ENCODE measurements around the gene SCGB1A1. TPM values are rescaled to one million over a fixed set of nuclear protein-coding genes. Genes with fewer than 3 reads are reported as not detected.

SCGB1A1 gene
- total RNA-seq, 1 experiment from 2014 or later: not detected

DNA sequence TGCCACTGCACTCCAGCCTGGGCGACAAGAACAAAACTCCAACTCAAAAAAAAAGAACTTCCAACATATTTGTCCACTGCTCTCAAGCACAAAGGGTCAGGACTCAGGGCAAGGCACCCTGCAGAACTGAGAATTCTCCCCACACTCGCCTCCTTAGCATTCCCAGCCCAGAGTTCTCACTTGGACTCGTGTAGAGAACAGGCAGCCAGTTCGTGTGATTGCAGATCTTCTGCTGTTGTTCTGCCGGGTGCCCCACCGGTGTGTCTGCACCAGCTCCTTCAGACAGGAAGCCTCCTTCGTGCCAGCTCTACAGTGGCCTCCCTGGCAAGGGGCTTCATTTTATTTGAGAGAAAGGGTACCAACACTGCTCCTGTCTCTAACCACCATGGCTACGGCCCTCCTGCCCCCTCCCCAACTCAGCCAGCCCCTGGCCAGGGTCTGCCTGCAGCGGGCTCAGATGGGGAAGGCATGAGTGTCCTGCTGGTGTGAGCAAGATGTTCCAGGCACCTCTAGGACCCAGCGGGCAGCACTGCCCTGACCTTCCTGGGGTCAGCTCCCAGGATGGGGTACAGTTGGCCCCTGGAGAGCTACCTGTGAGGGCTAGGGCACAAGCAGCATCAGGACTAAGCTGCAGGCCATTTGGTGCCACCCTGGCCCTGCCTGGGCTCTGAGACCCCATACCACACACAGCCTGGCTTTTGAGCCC, 19.5 kb upstream of the SCGB1A1 start:
- CTCF ChIA-PET: no interaction called here
- Mint-ChIP-seq H3K4me3 (ENCODE audit: low read depth, unreplicated experiment) (no peak overlapping the region), H3K27ac (ENCODE audit: unreplicated experiment) (no peak overlapping the region), H3K36me3 (ENCODE audit: insufficient read depth, unreplicated experiment) (no peaks in the 10 kb centered on the region), H3K4me1 (ENCODE audit: low read depth, unreplicated experiment) (no peaks in the 10 kb centered on the region), H3K27me3 (ENCODE audit: unreplicated experiment) (peaks cover 24% of the 10 kb centered on the region), H3K9me3 (ENCODE audit: low read depth, unreplicated experiment) (no peaks in the 10 kb centered on the region)
- TF ChIP-seq, protein P1, sequence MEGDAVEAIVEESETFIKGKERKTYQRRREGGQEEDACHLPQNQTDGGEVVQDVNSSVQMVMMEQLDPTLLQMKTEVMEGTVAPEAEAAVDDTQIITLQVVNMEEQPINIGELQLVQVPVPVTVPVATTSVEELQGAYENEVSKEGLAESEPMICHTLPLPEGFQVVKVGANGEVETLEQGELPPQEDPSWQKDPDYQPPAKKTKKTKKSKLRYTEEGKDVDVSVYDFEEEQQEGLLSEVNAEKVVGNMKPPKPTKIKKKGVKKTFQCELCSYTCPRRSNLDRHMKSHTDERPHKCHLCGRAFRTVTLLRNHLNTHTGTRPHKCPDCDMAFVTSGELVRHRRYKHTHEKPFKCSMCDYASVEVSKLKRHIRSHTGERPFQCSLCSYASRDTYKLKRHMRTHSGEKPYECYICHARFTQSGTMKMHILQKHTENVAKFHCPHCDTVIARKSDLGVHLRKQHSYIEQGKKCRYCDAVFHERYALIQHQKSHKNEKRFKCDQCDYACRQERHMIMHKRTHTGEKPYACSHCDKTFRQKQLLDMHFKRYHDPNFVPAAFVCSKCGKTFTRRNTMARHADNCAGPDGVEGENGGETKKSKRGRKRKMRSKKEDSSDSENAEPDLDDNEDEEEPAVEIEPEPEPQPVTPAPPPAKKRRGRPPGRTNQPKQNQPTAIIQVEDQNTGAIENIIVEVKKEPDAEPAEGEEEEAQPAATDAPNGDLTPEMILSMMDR (IDR thresholded peaks at IDR 0.05; ENCODE audit: unreplicated experiment): no peak
- BruUV-seq (replicated peaks): no TSS peak
- intact Hi-C loops (cut with micrococcal nuclease; ENCODE audit: unreplicated experiment): no loop called here
- no peak for DNase-seq

DNA sequence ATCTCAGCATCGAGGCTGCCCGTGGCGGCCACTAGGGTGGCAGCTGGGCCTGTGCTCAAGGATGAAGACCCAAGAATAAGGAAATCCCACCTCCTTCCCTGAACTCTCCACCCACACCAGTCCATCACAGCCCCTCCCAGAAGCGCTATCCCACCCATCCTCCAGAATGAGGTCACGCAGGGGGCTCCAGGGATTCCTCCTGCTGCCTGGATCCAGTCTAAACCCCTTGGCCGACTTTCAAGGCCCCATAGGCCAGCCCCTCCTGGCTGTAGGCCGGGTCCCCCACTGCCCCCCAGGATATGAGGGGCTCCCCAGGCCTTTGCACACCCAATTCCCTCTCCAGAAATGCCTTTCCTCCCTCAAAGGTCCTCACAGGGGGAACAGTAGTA, 19.0 kb upstream of the SCGB1A1 start:
- DNase-seq: no peak
- no peak overlapping the region for H3K27ac Mint-ChIP-seq (ENCODE audit: unreplicated experiment)
- H3K27me3 Mint-ChIP-seq (ENCODE audit: unreplicated experiment): peaks cover 30% of the 10 kb centered on the region
- H3K9me3 Mint-ChIP-seq (ENCODE audit: low read depth, unreplicated experiment): no peaks in the 10 kb centered on the region
- no peak overlapping the region for H3K4me3 Mint-ChIP-seq (ENCODE audit: low read depth, unreplicated experiment)
- TF ChIP-seq, protein P1 (IDR thresholded peaks at IDR 0.05; ENCODE audit: unreplicated experiment): no peak
- no TSS peak for BruUV-seq (replicated peaks)
- H3K36me3 Mint-ChIP-seq (ENCODE audit: insufficient read depth, unreplicated experiment): no peaks in the 10 kb centered on the region
- intact Hi-C loops (cut with micrococcal nuclease; ENCODE audit: unreplicated experiment): no loop called here
- peaks cover 4% of the 10 kb centered on the region for H3K4me1 Mint-ChIP-seq (ENCODE audit: low read depth, unreplicated experiment)
- CTCF ChIA-PET: no interaction called here

DNA sequence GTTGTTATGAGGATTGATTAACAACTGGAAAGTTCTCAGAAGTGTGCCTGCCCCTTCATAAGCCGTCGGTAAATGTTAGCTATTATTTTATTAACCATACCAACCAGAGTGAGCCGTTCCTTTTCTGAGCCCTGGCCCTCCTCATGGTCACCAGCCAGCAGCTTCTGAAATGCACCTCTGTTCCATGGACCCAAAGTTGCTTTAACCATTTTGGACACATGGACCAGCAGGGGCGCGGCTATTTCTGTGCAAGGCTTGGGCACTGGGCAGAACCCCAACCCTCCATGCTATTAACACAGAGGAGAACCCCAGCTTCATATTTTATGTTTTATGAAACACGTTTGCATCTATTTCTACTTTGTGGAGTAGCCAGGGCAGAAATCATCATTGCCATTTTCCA, 18.6 kb upstream of the SCGB1A1 start:
- peaks cover 34% of the 10 kb centered on the region for H3K27me3 Mint-ChIP-seq (ENCODE audit: unreplicated experiment)
- no peak overlapping the region for H3K27ac Mint-ChIP-seq (ENCODE audit: unreplicated experiment)
- H3K36me3 Mint-ChIP-seq (ENCODE audit: insufficient read depth, unreplicated experiment): no peaks in the 10 kb centered on the region
- H3K4me3 Mint-ChIP-seq (ENCODE audit: low read depth, unreplicated experiment): no peak overlapping the region
- intact Hi-C loops (cut with micrococcal nuclease; ENCODE audit: unreplicated experiment): no loop called here
- CTCF ChIA-PET: no interaction called here
- H3K4me1 Mint-ChIP-seq (ENCODE audit: low read depth, unreplicated experiment): peaks cover 9% of the 10 kb centered on the region
- no peaks in the 10 kb centered on the region for H3K9me3 Mint-ChIP-seq (ENCODE audit: low read depth, unreplicated experiment)
- TF ChIP-seq, protein P1 (IDR thresholded peaks at IDR 0.05; ENCODE audit: unreplicated experiment): no peak
- no peak for DNase-seq
- BruUV-seq (replicated peaks): no TSS peak

DNA sequence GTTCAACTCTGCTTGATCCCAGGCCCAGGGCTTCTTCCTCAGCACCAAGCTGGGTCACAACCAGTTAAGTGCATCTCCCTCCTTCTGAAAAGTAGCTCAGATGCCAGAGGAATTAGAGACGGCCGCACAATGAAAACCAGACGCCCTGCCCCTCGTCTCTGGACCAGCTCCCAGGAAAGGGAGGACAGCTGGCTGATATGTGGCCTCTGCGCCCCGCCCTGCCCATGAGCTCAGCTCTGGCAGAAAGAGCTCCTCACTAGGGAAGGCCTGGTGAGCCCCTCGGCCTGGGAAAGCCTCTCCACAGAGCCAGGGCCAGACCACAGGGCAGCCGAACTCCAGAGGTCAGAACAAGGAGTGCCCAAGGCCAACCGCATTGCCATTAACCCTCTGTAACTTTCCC, 18.1 kb upstream of the SCGB1A1 start:
- H3K4me1 Mint-ChIP-seq (ENCODE audit: low read depth, unreplicated experiment): peaks cover 9% of the 10 kb centered on the region
- H3K36me3 Mint-ChIP-seq (ENCODE audit: insufficient read depth, unreplicated experiment): no peaks in the 10 kb centered on the region
- no TSS peak for BruUV-seq (replicated peaks)
- TF ChIP-seq, protein P1 (IDR thresholded peaks at IDR 0.05; ENCODE audit: unreplicated experiment): no peak
- H3K9me3 Mint-ChIP-seq (ENCODE audit: low read depth, unreplicated experiment): no peaks in the 10 kb centered on the region
- no peak for DNase-seq
- H3K4me3 Mint-ChIP-seq (ENCODE audit: low read depth, unreplicated experiment): no peak overlapping the region
- intact Hi-C loops (cut with micrococcal nuclease; ENCODE audit: unreplicated experiment): no loop called here
- peaks cover 37% of the 10 kb centered on the region for H3K27me3 Mint-ChIP-seq (ENCODE audit: unreplicated experiment)
- no peak overlapping the region for H3K27ac Mint-ChIP-seq (ENCODE audit: unreplicated experiment)
- CTCF ChIA-PET: no interaction called here

All from Calu3 (cell line).